GM19397 (cell line): ENCODE data around the gene NFIC.
"Not testable (repeated sequence)": the region's sequence is repeated elsewhere in the genome, so short reads cannot be mapped to it uniquely, and the experiment has no call there.

Source experiments
- ATAC-seq: cut with Tn5 transposase; IDR thresholded peaks from one replicate; pipeline ENCODE4 v1.9.1; 2021; ENCODE audit warnings: mild to moderate bottlenecking, moderate library complexity; ENCODE audit not compliant: unreplicated experiment

NFIC gene

GRCh38 chr19:3415695-3416094, 49.3 kb downstream of the NFIC start:
- no peak for ATAC-seq

GRCh38 chr19:3420244-3420755, 53.9 kb downstream of the NFIC start:
- ATAC-seq = no peak

- ATAC-seq = no peak
Observed at GRCh38 chr19:3420909-3421619, 54.7 kb downstream of the NFIC start.

GRCh38 chr19:3421656-3422055, 55.3 kb downstream of the NFIC start:
- not testable (repeated sequence) for ATAC-seq

- no peak for ATAC-seq
Observed at GRCh38 chr19:3423183-3423829, 56.9 kb downstream of the NFIC start.

- ATAC-seq = no peak
Observed at GRCh38 chr19:3426433-3426832, 60.0 kb downstream of the NFIC start.

GRCh38 chr19:3430366-3430680, 63.9 kb downstream of the NFIC start:
- not testable (repeated sequence) for ATAC-seq

GRCh38 chr19:3431760-3432397, 65.5 kb downstream of the NFIC start:
- no peak for ATAC-seq

GRCh38 chr19:3433313-3433712, 66.9 kb downstream of the NFIC start:
- ATAC-seq = no peak

GRCh38 chr19:3433805-3434540, 67.6 kb downstream of the NFIC start:
- ATAC-seq = no peak

GRCh38 chr19:3434630-3435553, 68.5 kb downstream of the NFIC start:
- ATAC-seq = peak; percentile 90

GRCh38 chr19:3440082-3440481, 73.7 kb downstream of the NFIC start:
- no peak for ATAC-seq

GRCh38 chr19:3441089-3441985, 75.0 kb downstream of the NFIC start:
- no peak for ATAC-seq

GRCh38 chr19:3441986-3442329, 75.6 kb downstream of the NFIC start:
- ATAC-seq = no peak

GRCh38 chr19:3442487-3443071, 76.2 kb downstream of the NFIC start:
- no peak for ATAC-seq

- ATAC-seq = no peak
Observed at GRCh38 chr19:3443840-3444694, 77.7 kb downstream of the NFIC start.

GRCh38 chr19:3444695-3445234, 78.4 kb downstream of the NFIC start:
- ATAC-seq = no peak

GRCh38 chr19:3446657-3447056, 80.3 kb downstream of the NFIC start:
- ATAC-seq = not testable (repeated sequence)
